H1 (cell line): ENCODE results near the gene LPO. TPM values are rescaled to one million over a fixed set of nuclear protein-coding genes. Genes with fewer than 3 reads are reported as not detected.
A peak's percentile ranks its signal among the peaks of the same experiment; 100 is the strongest.

Experiments used
- CTCF ChIA-PET: fragments of 300-600 bp; sonication (Branson Sonifier 250); formaldehyde crosslinking; loops from one replicate; lab custom pipeline; 2021; ENCODE audit not compliant: partially characterized antibody; lab: Charles Lee
- POLR2A ChIA-PET: fragments of 300-600 bp; sonication (Branson Sonifier 250); formaldehyde crosslinking; loops from one replicate; lab custom pipeline; 2021; ENCODE audit warnings: inconsistent platforms; ENCODE audit not compliant: partially characterized antibody; lab: Charles Lee
- DNase-seq, 2 experiments: peaks; one replicate each; pipeline versions ENCODE4 v3.0.0 to v3.0.0-alpha.2; 2010 to 2022; ENCODE audit warnings: low spot score in 2 of 2, low read depth in 1 of 2, mixed read lengths in 1 of 2
- FAIRE-seq: peaks from 2 replicates; lab custom pipeline; 2011; peaks lifted over from hg19 to GRCh38; lab: Jason Lieb, UNC
- H2AFZ ChIP-seq: 2 replicates; pipeline ENCODE4 v1.8.1; 2012; ENCODE audit warnings: low read length, inconsistent platforms
- H2AK5ac ChIP-seq: 2 replicates; pipeline ENCODE4 v1.6.1; 2013; ENCODE audit warnings: low read depth, low read length
- H2BK120ac ChIP-seq: replicated peaks from 2 replicates; pipeline ENCODE3; 2013; ENCODE audit warnings: low read depth, low read length, inconsistent platforms
- H2BK12ac ChIP-seq: 2 replicates; pipeline ENCODE4 v1.6.1; 2013; ENCODE audit warnings: low read depth, low read length
- H2BK15ac ChIP-seq: 2 replicates; pipeline ENCODE4 v1.6.1; 2013; ENCODE audit warnings: low read length
- H2BK20ac ChIP-seq: 2 replicates; pipeline ENCODE4 v1.6.1; 2013; ENCODE audit warnings: low read length
- H2BK5ac ChIP-seq: 2 replicates; pipeline ENCODE4 v1.6.1; 2013; ENCODE audit warnings: low read depth, low read length
- H3K14ac ChIP-seq: 2 replicates; pipeline ENCODE4 v1.6.1; 2013; ENCODE audit warnings: inconsistent platforms; ENCODE audit not compliant: insufficient read length
- H3K18ac ChIP-seq: 2 replicates; pipeline ENCODE4 v1.6.1; 2013; ENCODE audit warnings: low read length; ENCODE audit errors: extremely low read depth
- H3K23ac ChIP-seq: 2 replicates; pipeline ENCODE4 v1.6.1; 2013; ENCODE audit warnings: inconsistent platforms; ENCODE audit not compliant: insufficient read length
- H3K23me2 ChIP-seq: 2 replicates; pipeline ENCODE4 v1.6.1; 2013; ENCODE audit warnings: low read depth, low read length
- H3K27ac ChIP-seq: 2 replicates; pipeline ENCODE4 v1.6.1; 2011; ENCODE audit warnings: low read depth, low read length, inconsistent platforms
- H3K27me3 ChIP-seq, 4 experiments: replicated peaks in 1 of 4; 1 replicate in 1 of 4; 2 replicates in 3 of 4; pipeline versions ENCODE4 v1.6.1 to v1.8.1; 2011 to 2013; ENCODE audit warnings: low read length in 3 of 4, mild to moderate bottlenecking in 3 of 4, inconsistent platforms in 2 of 4, mixed read lengths in 2 of 4, moderate library complexity in 1 of 4; ENCODE audit not compliant: control insufficient read depth in 3 of 4, insufficient read depth in 3 of 4; ENCODE audit errors: extremely low read depth in 1 of 4
- H3K36me3 ChIP-seq, 4 experiments: 2 replicates each; pipeline versions ENCODE4 v1.6.1 to v1.8.1; 2011 to 2013; ENCODE audit warnings: mild to moderate bottlenecking in 4 of 4, low read length in 3 of 4, moderate library complexity in 2 of 4, control low read depth in 1 of 4, inconsistent platforms in 1 of 4; ENCODE audit not compliant: insufficient read depth in 4 of 4, control insufficient read depth in 2 of 4
- H3K4ac ChIP-seq: replicated peaks from 2 replicates; pipeline ENCODE3; 2013; ENCODE audit warnings: low read length, low read depth, mixed read lengths, inconsistent platforms; ENCODE audit not compliant: insufficient read length
- H3K4me1 ChIP-seq, 4 experiments: replicated peaks in 1 of 4; 1 replicate in 1 of 4; 2 replicates in 3 of 4; pipeline versions ENCODE4 v1.6.1 to v1.8.1; 2011 to 2013; ENCODE audit warnings: low read length in 3 of 4, inconsistent platforms in 2 of 4, mixed read lengths in 1 of 4; ENCODE audit not compliant: insufficient read depth in 4 of 4, control insufficient read depth in 3 of 4
- H3K4me2 ChIP-seq, 2 experiments: 2 replicates each; pipeline versions ENCODE4 v1.6.1 to v1.8.1; 2011 to 2013; ENCODE audit warnings: low read depth in 2 of 2, low read length in 2 of 2, control low read depth in 1 of 2, inconsistent platforms in 1 of 2, mild to moderate bottlenecking in 1 of 2; ENCODE audit not compliant: insufficient read depth in 1 of 2
- H3K4me3 ChIP-seq, 4 experiments: fragments of 200-600, 300-600 bp in 1 of 4; sonication (generic), shearing (Covaris generic), sonication (Bioruptor Twin) in 1 of 4; 2 replicates each; pipeline versions ENCODE4 v1.5.1 to v1.8.1; 2011 to 2016; ENCODE audit warnings: low read length in 4 of 4, low read depth in 3 of 4, control low read depth in 2 of 4, inconsistent platforms in 2 of 4, mild to moderate bottlenecking in 2 of 4, mixed read lengths in 1 of 4, moderate library complexity in 1 of 4; ENCODE audit not compliant: insufficient read depth in 2 of 4; ENCODE audit errors: extremely low read depth in 1 of 4
- H3K56ac ChIP-seq: replicated peaks from 2 replicates; pipeline ENCODE3; 2013; ENCODE audit warnings: low read depth, mild to moderate bottlenecking, mixed read lengths, low read length, inconsistent platforms; ENCODE audit not compliant: insufficient read length
- H3K79me1 ChIP-seq: 2 replicates; pipeline ENCODE4 v1.6.1; 2013; ENCODE audit warnings: low read depth, low read length, control low read depth
- H3K79me2 ChIP-seq, 2 experiments: 2 replicates each; pipeline versions ENCODE4 v1.6.1 to v1.8.1; 2012 to 2013; ENCODE audit warnings: low read length in 2 of 2, mild to moderate bottlenecking in 2 of 2, inconsistent platforms in 1 of 2; ENCODE audit not compliant: insufficient read depth in 2 of 2, control insufficient read depth in 1 of 2
- H3K9ac ChIP-seq, 4 experiments: replicated peaks in 1 of 4; 1 replicate in 1 of 4; 2 replicates in 3 of 4; pipeline versions ENCODE4 v1.6.1 to v1.8.1; 2011 to 2013; ENCODE audit warnings: low read depth in 3 of 4, low read length in 3 of 4, control low read depth in 2 of 4, mild to moderate bottlenecking in 2 of 4, moderate library complexity in 2 of 4, inconsistent platforms in 1 of 4; ENCODE audit errors: extremely low read depth in 1 of 4
- H3K9me3 ChIP-seq, 2 experiments: 2 replicates each; pipeline versions ENCODE4 v1.6.1 to v1.8.1; 2012 to 2013; ENCODE audit warnings: mild to moderate bottlenecking in 2 of 2, moderate library complexity in 2 of 2, control low read depth in 1 of 2, inconsistent platforms in 1 of 2, low read depth in 1 of 2, low read length in 1 of 2, mixed read lengths in 1 of 2; ENCODE audit not compliant: insufficient read depth in 2 of 2
- H4K20me1 ChIP-seq, 2 experiments: replicated peaks in 1 of 2; 2 replicates each; pipeline versions ENCODE3 to v1.8.1; 2011 to 2013; ENCODE audit warnings: inconsistent platforms in 2 of 2, low read length in 2 of 2, mild to moderate bottlenecking in 1 of 2; ENCODE audit not compliant: insufficient read depth in 2 of 2, control insufficient read depth in 1 of 2
- H4K5ac ChIP-seq: 2 replicates; pipeline ENCODE4 v1.6.1; 2013; ENCODE audit warnings: low read length, low read depth, mixed read lengths, inconsistent platforms; ENCODE audit not compliant: insufficient read length
- H4K8ac ChIP-seq: 2 replicates; pipeline ENCODE4 v1.8.0; 2013; ENCODE audit warnings: mild to moderate bottlenecking, moderate library complexity, low read length, inconsistent platforms; ENCODE audit not compliant: insufficient read depth; ENCODE audit errors: extremely low read depth
- H4K91ac ChIP-seq: replicated peaks from 2 replicates; pipeline ENCODE3; 2013; ENCODE audit warnings: low read length, mixed read lengths, inconsistent platforms; ENCODE audit not compliant: insufficient read length
- ASH2L ChIP-seq: fragments of 200-600, 300-600 bp; sonication (generic); IDR thresholded peaks from one replicate; pipeline ENCODE4 v1.7.1; 2017; ENCODE audit warnings: low read length
- EGR1 ChIP-seq: IDR thresholded peaks from 2 replicates; pipeline ENCODE4 v1.6.1; 2011; ENCODE audit warnings: low read depth, low read length, borderline replicate concordance
- EP300 ChIP-seq, 2 experiments: IDR thresholded peaks; 1 replicate in 1 of 2; 2 replicates in 1 of 2; pipeline ENCODE4 v1.6.1; 2011 to 2012; ENCODE audit warnings: low read depth in 2 of 2, low read length in 2 of 2, mild to moderate bottlenecking in 2 of 2, borderline replicate concordance in 1 of 2, inconsistent platforms in 1 of 2, moderate library complexity in 1 of 2
- GTF2F1 ChIP-seq: IDR thresholded peaks from 2 replicates; pipeline ENCODE4 v1.6.1; 2012; ENCODE audit warnings: low read depth, low read length, improper control_type of control experiment, borderline replicate concordance
- KDM4A ChIP-seq: IDR thresholded peaks from one replicate; pipeline ENCODE4 v1.7.1; 2012; ENCODE audit warnings: low read depth, mild to moderate bottlenecking, moderate library complexity, low read length, inconsistent platforms; ENCODE audit not compliant: severe bottlenecking
- RFX5 ChIP-seq: IDR thresholded peaks from 2 replicates; pipeline ENCODE4 v1.6.1; 2011; ENCODE audit warnings: low read depth, low read length, improper control_type of control experiment, borderline replicate concordance
- SAP30 ChIP-seq: fragments of 300-600 bp; sonication (generic); IDR thresholded peaks from 2 replicates; pipeline ENCODE4 v1.7.1; 2012; ENCODE audit warnings: low read length, moderate library complexity, mild to moderate bottlenecking, inconsistent platforms; ENCODE audit not compliant: insufficient read depth, insufficient replicate concordance
- SP1 ChIP-seq: IDR thresholded peaks from 2 replicates; pipeline ENCODE4 v1.6.1; 2011; ENCODE audit warnings: low read depth, low read length
- TAF7 ChIP-seq: optimal IDR thresholded peaks from 2 replicates; pipeline ENCODE3; 2011; ENCODE audit warnings: low read depth, mild to moderate bottlenecking, inconsistent platforms, low read length, moderate library complexity, borderline replicate concordance
- WGBS, 2 experiments: shearing (Covaris generic) in 1 of 2; methylation state at CpG; one replicate each; pipeline versions ENCODE4 v1.1.6 to v1.1.7; 2013 to 2015; ENCODE audit warnings: low lambda C conversion rate in 2 of 2, mixed read lengths in 2 of 2, inconsistent platforms in 1 of 2, low coverage in 1 of 2, missing lambda C conversion rate in 1 of 2; ENCODE audit not compliant: insufficient replicate concordance in 2 of 2, insufficient coverage in 1 of 2, insufficient read length in 1 of 2; ENCODE audit errors: extremely low coverage in 1 of 2, missing lambda C conversion rate in 1 of 2; 5-methylcytosine and 5-hydroxymethylcytosine counted together
- polyA plus RNA-seq, 7 experiments: library from polyadenylated mRNA; depleted of rRNA in 3 of 7; stranded (reverse) in 5 of 7; unstranded in 2 of 7; fragments of >200 nt in 5 of 7; fragments of 200-250 nt in 2 of 7; gene quantifications; 1 replicate in 5 of 7; 2 replicates in 1 of 7; 4 replicates in 1 of 7; pipeline versions ENCODE4 v1.2.1 to v1.2.3, GENCODE V29; 2011 to 2013; ENCODE audit warnings: missing spikeins in 2 of 7, mixed read lengths in 2 of 7
- total RNA-seq: library from RNA; stranded (reverse); fragmentation: NEBNext Ultra II Directional; extraction: Animal tissue kit (Norgen Biotek cat#: 25700); gene quantifications from 2 replicates; pipeline ENCODE4 v1.2.1, GENCODE V29; 2021
- TF ChIP-seq, protein P1 (sequence below): IDR thresholded peaks from 2 replicates; pipeline ENCODE4 v1.6.1; 2011; ENCODE audit warnings: low read length, improper control_type of control experiment

The LPO gene
- total and polyA plus RNA-seq, 2 of the 8 experiments (the other 6 are each of a cell fraction or from before 2014, with no cell fraction given), result 0.38 to 0.52 TPM

DNA sequence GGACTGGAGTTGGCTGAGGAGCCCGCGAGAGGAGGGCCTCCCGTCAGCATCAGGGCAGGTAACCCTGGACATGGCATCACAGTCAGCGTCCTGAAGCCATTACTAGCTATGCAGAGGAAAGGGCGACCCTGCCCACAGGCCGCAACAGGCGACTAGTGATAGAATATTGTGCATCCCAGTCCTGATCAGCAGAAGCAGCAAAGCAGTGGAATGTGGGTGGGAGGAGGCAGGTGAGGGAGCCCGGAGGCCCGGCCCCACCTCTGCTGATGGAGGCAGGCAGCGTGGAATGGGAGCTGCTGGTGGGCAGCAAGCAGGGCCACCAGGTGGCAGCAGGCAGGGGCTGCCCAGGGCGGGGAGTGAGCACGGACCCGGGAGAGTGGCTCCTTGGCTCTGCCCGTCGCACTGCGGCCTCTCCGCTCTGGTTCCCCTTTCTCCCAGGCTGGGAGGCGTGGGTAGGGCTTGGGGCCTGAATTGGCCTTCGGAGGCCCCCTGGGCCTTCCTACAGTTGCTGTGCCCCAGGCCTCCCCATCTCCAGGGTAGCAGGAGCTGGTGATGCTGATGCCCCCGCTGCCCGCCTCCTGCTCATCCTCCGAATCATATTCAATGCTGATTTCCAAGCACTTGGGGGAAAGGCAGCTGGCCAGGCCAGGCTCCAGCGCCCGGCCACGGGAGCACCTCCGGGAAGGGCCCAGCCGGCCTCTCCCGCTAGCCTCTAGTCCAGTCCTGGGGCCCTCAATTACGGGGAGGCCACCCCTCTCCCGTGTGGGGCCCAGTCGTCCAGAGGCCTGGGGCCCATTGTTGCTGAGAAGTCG, 70.0 kb downstream of the LPO start:
- peaks cover 0 to 11% (median 7%) of the 10 kb centered on the region in 4 experiments; a peak in 4 of 7 replicates for H3K4me1 ChIP-seq
- CTCF ChIA-PET, result interaction anchor here (0.6 to 21.9 kb wide), 28 partner anchors 9 to 888 kb away, joined by 3 to 384 read pairs (median 4); partner anchors contain the start of genes MPO and RNF43
- H2BK5ac ChIP-seq, result no peak overlapping the region
- H3K79me2 ChIP-seq, result no peaks in the 10 kb centered on the region
- H2BK15ac ChIP-seq, result peak overlapping the region; percentile 99; the same call in 1 of the 2 replicates
- WGBS, 2 experiments, result 67% methylated on average over 26 of the region's 32 CpGs; no CpG with 5 or more reads in 1 of the 2 experiments
- H3K27me3 ChIP-seq, result no peaks in the 10 kb centered on the region
- no peaks in the 10 kb centered on the region for H3K36me3 ChIP-seq
- no peaks in the 10 kb centered on the region for H3K23me2 ChIP-seq
- no peak overlapping the region for H4K5ac ChIP-seq
- no peak overlapping the region for H3K14ac ChIP-seq
- H3K4me2 ChIP-seq, result no peak overlapping the region
- H4K8ac ChIP-seq, result peak overlapping the region; percentile 63; the same call in 1 of the 2 replicates
- H2BK20ac ChIP-seq, result no peak overlapping the region
- H3K18ac ChIP-seq, result no peak overlapping the region; the same call in 1 of the 2 replicates
- FAIRE-seq (no peak), DNase-seq (peak in 1 of 2 experiments; percentile 86)
- H3K9ac ChIP-seq, result no peak overlapping the region
- no peaks in the 10 kb centered on the region for H4K20me1 ChIP-seq
- H3K4ac ChIP-seq, result no peak overlapping the region
- no peak overlapping the region for H3K23ac ChIP-seq
- no peak overlapping the region for H3K4me3 ChIP-seq
- H3K56ac ChIP-seq, result no peak overlapping the region
- H2AK5ac ChIP-seq, result no peak overlapping the region
- no peaks in the 10 kb centered on the region for H3K9me3 ChIP-seq
- no peak overlapping the region for H3K27ac ChIP-seq
- POLR2A ChIA-PET, result interaction anchor here (0.5 to 2.7 kb wide), 5 partner anchors 8 to 44 kb away, joined by 3 to 11 read pairs (median 6); partner anchors contain the start of gene SUPT4H1
- H2BK12ac ChIP-seq, result no peak overlapping the region; the same call in 1 of the 2 replicates
- H4K91ac ChIP-seq, result no peak overlapping the region
- H2BK120ac ChIP-seq, result no peak overlapping the region
- no peak overlapping the region for H2AFZ ChIP-seq
- H3K79me1 ChIP-seq, result no peaks in the 10 kb centered on the region
- no peak for TF ChIP-seq RFX5
- TF ChIP-seq, protein P1, sequence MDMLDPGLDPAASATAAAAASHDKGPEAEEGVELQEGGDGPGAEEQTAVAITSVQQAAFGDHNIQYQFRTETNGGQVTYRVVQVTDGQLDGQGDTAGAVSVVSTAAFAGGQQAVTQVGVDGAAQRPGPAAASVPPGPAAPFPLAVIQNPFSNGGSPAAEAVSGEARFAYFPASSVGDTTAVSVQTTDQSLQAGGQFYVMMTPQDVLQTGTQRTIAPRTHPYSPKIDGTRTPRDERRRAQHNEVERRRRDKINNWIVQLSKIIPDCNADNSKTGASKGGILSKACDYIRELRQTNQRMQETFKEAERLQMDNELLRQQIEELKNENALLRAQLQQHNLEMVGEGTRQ, result no peak
- no peak for TF ChIP-seq GTF2F1
- no peak for TF ChIP-seq TAF7
- TF ChIP-seq EP300 (IDR thresholded peaks at IDR 0.05; ENCODE audit: borderline replicate concordance in 1 of 2, low read depth in 2 of 2, low read length in 2 of 2), result no peak
- TF ChIP-seq ASH2L, result no peak
- TF ChIP-seq EGR1, result no peak
- no peak for TF ChIP-seq SP1
- no peak for TF ChIP-seq SAP30
- no peak for TF ChIP-seq KDM4A
